PFSK-1 (cell line): Measurements from ENCODE around the gene MYH13.

ENCODE experiments used
- POLR2AphosphoS5 ChIP-seq: IDR thresholded peaks from 2 replicates; pipeline ENCODE4 v1.6.1; 2012; ENCODE audit warnings: low read depth, mild to moderate bottlenecking, control low read depth, low read length, moderate library complexity
- SIN3A ChIP-seq: IDR thresholded peaks from 2 replicates; pipeline ENCODE4 v1.6.1; 2012; ENCODE audit warnings: mild to moderate bottlenecking, low read length, moderate library complexity, borderline replicate concordance; ENCODE audit not compliant: insufficient read depth

DNA sequence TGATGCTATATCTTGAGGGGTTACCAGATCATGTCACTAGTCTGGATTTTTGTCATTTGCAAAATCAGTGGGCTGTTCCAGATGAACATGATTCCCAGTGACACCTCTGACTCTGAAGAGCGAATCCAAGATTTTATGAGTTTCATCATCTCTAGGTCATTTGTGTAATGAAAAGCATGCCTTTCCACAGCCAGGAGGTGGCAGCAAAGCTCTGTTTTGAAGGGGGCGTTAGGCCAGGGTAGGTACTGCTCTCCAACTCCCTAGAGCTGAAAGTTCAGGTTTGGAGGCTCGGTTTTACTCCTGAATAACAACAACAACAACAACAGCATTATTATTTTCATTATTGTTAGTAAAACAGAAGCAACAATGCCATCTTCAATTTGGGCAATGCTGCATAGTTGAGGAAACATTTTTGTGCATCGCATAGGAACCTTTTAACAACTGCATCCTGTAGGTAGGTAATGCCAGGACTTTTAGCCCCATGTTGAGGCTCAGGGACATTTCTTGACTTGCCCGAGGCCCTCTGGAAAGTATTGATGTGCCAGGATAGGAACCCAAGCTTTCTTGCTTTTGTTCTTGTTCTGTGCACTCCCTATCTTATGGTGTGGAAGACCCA is 77.0 kb downstream of the MYH13 start:
- TF ChIP-seq POLR2AphosphoS5, result no peak
- TF ChIP-seq SIN3A, result no peak
